Uterus (tissue), 4 donors: ENCODE results near the gene SH3TC1. TPM values are rescaled to one million over a fixed set of nuclear protein-coding genes. Genes with fewer than 3 reads are reported as not detected.

Source experiments
- DNase-seq, 2 donors: peaks; one replicate each; pipeline ENCODE4 v3.0.0-alpha.2; 2019 to 2020
- H3K27ac ChIP-seq, 2 donors: fragments of 200-600 bp; sonication (generic); 1 replicate in 1 of 2; 2 replicates in 1 of 2; pipeline ENCODE4 v1.5.1; 2016 to 2018
- H3K27me3 ChIP-seq, 2 donors: fragments of 200-600 bp; sonication (generic); one replicate each; pipeline ENCODE4 v1.5.1; 2018 to 2019; ENCODE audit warnings: control low read depth in 1 of 2
- H3K36me3 ChIP-seq, 2 donors: fragments of 200-600 bp; sonication (generic); one replicate each; pipeline ENCODE4 v1.5.1; 2019; ENCODE audit warnings: control low read depth in 1 of 2
- H3K4me1 ChIP-seq, 2 donors: fragments of 200-600 bp; sonication (generic); one replicate each; pipeline ENCODE4 v1.5.1; 2018 to 2019; ENCODE audit warnings: control low read depth in 1 of 2
- H3K4me3 ChIP-seq, 2 donors: fragments of 200-600 bp; sonication (generic); 1 replicate in 1 of 2; 2 replicates in 1 of 2; pipeline ENCODE4 v1.5.1; 2018 to 2019; ENCODE audit warnings: mild to moderate bottlenecking in 1 of 2
- H3K9me3 ChIP-seq, 2 donors: fragments of 200-600 bp; sonication (generic); one replicate each; pipeline ENCODE4 v1.5.1; 2019; ENCODE audit warnings: control low read depth in 1 of 2
- POLR2A ChIP-seq, 2 donors: fragments of 450-650 bp; IDR thresholded peaks; one replicate each; pipeline ENCODE4 v1.6.1; 2016; ENCODE audit warnings: antibody characterized with exemption in 2 of 2, mild to moderate bottlenecking in 1 of 2, moderate library complexity in 1 of 2
- intact Hi-C: fragments of 100-400 bp; cut with DNase I; formaldehyde crosslinking; loops from one replicate; pipeline ENCODE4 v1.15.1; 2023; ENCODE audit warnings: low total_unique reads
- total RNA-seq, 4 donors: library from RNA; depleted of rRNA in 3 of 4; stranded (reverse); fragments of >200 nt in 3 of 4; gene quantifications; one replicate each; pipeline versions ENCODE4 v1.1.0 to v1.2.4, GENCODE V29; 2014 to 2023
- TF ChIP-seq, protein P1 (sequence below), 4 experiments: fragments of 200-600 bp in 2 of 4; fragments of 450-650 bp in 2 of 4; sonication (generic) in 2 of 4; IDR thresholded peaks; one replicate each; pipeline ENCODE4 v1.5.1; 2016 to 2019; ENCODE audit warnings: antibody characterized with exemption in 4 of 4, mild to moderate bottlenecking in 2 of 4, moderate library complexity in 1 of 4
- donor health status: DM: yes; HTN: yes; CAD: no.

The SH3TC1 gene
- total RNA-seq, 4 donors from 2014 or later, result 5.1 to 16.4 (median 11.3) TPM

DNA sequence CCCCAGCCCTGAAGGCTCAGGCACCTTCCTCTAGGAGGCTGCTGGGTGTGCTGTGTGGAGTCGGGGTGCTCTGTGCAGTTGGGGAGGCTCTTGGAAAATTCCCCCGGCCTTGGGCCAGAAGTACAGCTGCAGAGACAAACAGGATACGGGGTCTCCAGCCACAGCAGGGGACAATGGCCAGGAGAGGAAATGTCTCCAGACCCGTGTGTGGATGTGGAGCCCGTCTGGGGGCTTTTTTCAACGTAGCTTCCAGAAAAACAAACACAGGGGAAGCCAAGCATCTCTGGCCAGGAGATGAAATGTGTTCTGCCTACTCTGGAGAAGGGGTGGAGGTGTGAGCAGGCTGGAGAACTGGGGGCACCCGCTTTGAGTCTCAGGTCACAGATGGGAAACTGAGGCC is 3.7 kb upstream of the SH3TC1 start:
- no peak overlapping the region for H3K4me3 ChIP-seq
- H3K36me3 ChIP-seq, result no peaks in the 10 kb centered on the region
- TF ChIP-seq POLR2A (IDR thresholded peaks at IDR 0.05), result no peak
- TF ChIP-seq, protein P1, sequence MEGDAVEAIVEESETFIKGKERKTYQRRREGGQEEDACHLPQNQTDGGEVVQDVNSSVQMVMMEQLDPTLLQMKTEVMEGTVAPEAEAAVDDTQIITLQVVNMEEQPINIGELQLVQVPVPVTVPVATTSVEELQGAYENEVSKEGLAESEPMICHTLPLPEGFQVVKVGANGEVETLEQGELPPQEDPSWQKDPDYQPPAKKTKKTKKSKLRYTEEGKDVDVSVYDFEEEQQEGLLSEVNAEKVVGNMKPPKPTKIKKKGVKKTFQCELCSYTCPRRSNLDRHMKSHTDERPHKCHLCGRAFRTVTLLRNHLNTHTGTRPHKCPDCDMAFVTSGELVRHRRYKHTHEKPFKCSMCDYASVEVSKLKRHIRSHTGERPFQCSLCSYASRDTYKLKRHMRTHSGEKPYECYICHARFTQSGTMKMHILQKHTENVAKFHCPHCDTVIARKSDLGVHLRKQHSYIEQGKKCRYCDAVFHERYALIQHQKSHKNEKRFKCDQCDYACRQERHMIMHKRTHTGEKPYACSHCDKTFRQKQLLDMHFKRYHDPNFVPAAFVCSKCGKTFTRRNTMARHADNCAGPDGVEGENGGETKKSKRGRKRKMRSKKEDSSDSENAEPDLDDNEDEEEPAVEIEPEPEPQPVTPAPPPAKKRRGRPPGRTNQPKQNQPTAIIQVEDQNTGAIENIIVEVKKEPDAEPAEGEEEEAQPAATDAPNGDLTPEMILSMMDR (IDR thresholded peaks at IDR 0.05), result no peak
- H3K9me3 ChIP-seq, result no peaks in the 10 kb centered on the region
- H3K27ac ChIP-seq, result no peak overlapping the region
- intact Hi-C loops, result no loop called here
- peaks cover 0 to 8% of the 10 kb centered on the region in 2 donors for H3K4me1 ChIP-seq
- no peak for DNase-seq
- no peaks in the 10 kb centered on the region for H3K27me3 ChIP-seq

GRCh38 chr4:8195841-8196458 is 3.1 kb upstream of the SH3TC1 start:
- intact Hi-C loops, result no loop called here
- H3K4me3 ChIP-seq, result no peak overlapping the region

DNA sequence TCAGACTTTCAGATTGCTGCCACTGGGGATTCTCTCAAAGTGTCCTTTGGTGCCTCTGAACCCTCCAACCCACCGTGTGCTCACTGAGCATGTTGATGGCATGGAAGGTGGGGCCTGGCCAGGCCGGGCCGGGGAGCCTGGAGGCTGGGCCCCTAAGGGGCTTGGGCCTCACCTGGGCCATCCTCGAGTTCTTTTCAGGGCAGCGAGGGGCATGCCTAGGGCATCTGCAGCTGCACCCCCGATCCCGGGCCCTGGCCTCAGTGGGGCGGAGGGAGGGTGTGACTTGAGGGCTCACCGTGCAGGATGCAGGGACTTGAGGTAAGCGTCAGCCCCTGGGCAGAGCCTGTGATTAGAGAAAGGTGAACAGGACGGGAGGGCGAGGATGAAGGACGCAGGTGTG is 1.6 kb upstream of the SH3TC1 start:
- TF ChIP-seq, protein P1 (IDR thresholded peaks at IDR 0.05), result no peak
- H3K36me3 ChIP-seq, result no peaks in the 10 kb centered on the region
- H3K4me3 ChIP-seq, result no peak overlapping the region
- no peak overlapping the region for H3K27ac ChIP-seq
- intact Hi-C loops, result no loop called here
- no peak for DNase-seq
- no peaks in the 10 kb centered on the region for H3K9me3 ChIP-seq
- no peaks in the 10 kb centered on the region for H3K27me3 ChIP-seq
- H3K4me1 ChIP-seq, result peaks cover 0 to 8% of the 10 kb centered on the region in 2 donors

More at GRCh38 chr4:8195841-8196458, 3.1 kb upstream of the SH3TC1 start:
- TF ChIP-seq, protein P1 (IDR thresholded peaks at IDR 0.05), result no peak
- TF ChIP-seq POLR2A (IDR thresholded peaks at IDR 0.05), result no peak
- H3K27me3 ChIP-seq, result no peaks in the 10 kb centered on the region
- H3K4me1 ChIP-seq, result peaks cover 0 to 8% of the 10 kb centered on the region in 2 donors
- no peaks in the 10 kb centered on the region for H3K36me3 ChIP-seq
- no peak for DNase-seq
- no peaks in the 10 kb centered on the region for H3K9me3 ChIP-seq
- H3K27ac ChIP-seq, result no peak overlapping the region

- Histone ChIP-seq H3K27me3 (no peaks in the 10 kb centered on the region), H3K4me1 (peaks cover 0 to 8% of the 10 kb centered on the region in 2 donors), H3K27ac (peak overlapping the region in 1 of 2 donors; percentile 48), H3K9me3 (no peaks in the 10 kb centered on the region), H3K4me3 (no peak overlapping the region), H3K36me3 (no peaks in the 10 kb centered on the region)
- intact Hi-C loops, result no loop called here
- TF ChIP-seq, protein P1 (IDR thresholded peaks at IDR 0.05), result no peak
- TF ChIP-seq POLR2A (IDR thresholded peaks at IDR 0.05), result no peak
- DNase-seq, result no peak
These were observed 734 bp upstream of the SH3TC1 start for GRCh38 chr4:8198206-8198905.

GRCh38 chr4:8199594-8200301 is 658 bp downstream of the SH3TC1 start:
- no peaks in the 10 kb centered on the region for H3K27me3 ChIP-seq
- H3K4me3 ChIP-seq, result peak overlapping the region; percentile 11 to 24
- peaks cover 0 to 8% of the 10 kb centered on the region in 2 donors for H3K4me1 ChIP-seq
- peak overlapping the region; percentile 45 to 48 for H3K27ac ChIP-seq
- TF ChIP-seq POLR2A (IDR thresholded peaks at IDR 0.05), result no peak
- TF ChIP-seq, protein P1 (IDR thresholded peaks at IDR 0.05), result no peak
- no peaks in the 10 kb centered on the region for H3K9me3 ChIP-seq
- intact Hi-C loops, result no loop called here
- no peaks in the 10 kb centered on the region for H3K36me3 ChIP-seq
- DNase-seq, result no peak
